ENCODE results near the gene COPB2. TPM values are rescaled to one million over a fixed set of nuclear protein-coding genes. Genes with fewer than 3 reads are reported as not detected.

The COPB2 gene
- total RNA-seq, 4 donors from 2014 or later = 69.7 to 103 (median 87.2) TPM

- no peaks in the 10 kb centered on the region for H3K36me3 ChIP-seq
- no peak for DNase-seq
Measured at GRCh38 chr3:139309880-139310279, 79.6 kb downstream of the COPB2 start.

GRCh38 chr3:139309061-139309591, 80.3 kb downstream of the COPB2 start:
- Histone ChIP-seq H3K27me3 (no peaks in the 10 kb centered on the region), H3K9me3 (no peaks in the 10 kb centered on the region), H3K36me3 (no peaks in the 10 kb centered on the region), H3K4me1 (no peaks in the 10 kb centered on the region), H3K27ac (no peak overlapping the region), H3K4me3 (no peak overlapping the region)
- TF ChIP-seq POLR2A (IDR thresholded peaks at IDR 0.05) = no peak
- TF ChIP-seq CTCF (IDR thresholded peaks at IDR 0.05) = no peak
- DNase-seq = no peak

More at GRCh38 chr3:139309880-139310279, 79.6 kb downstream of the COPB2 start:
- Histone ChIP-seq H3K4me3 (no peak overlapping the region), H3K4me1 (no peaks in the 10 kb centered on the region), H3K27ac (no peak overlapping the region), H3K9me3 (no peaks in the 10 kb centered on the region), H3K27me3 (no peaks in the 10 kb centered on the region)
- TF ChIP-seq POLR2A (IDR thresholded peaks at IDR 0.05) (no peak), CTCF (IDR thresholded peaks at IDR 0.05) (no peak)

GRCh38 chr3:139308560-139308959, 80.9 kb downstream of the COPB2 start:
- Histone ChIP-seq H3K36me3 (no peaks in the 10 kb centered on the region), H3K27me3 (no peaks in the 10 kb centered on the region), H3K4me1 (no peaks in the 10 kb centered on the region), H3K9me3 (no peaks in the 10 kb centered on the region), H3K27ac (no peak overlapping the region), H3K4me3 (no peak overlapping the region)
- TF ChIP-seq POLR2A (IDR thresholded peaks at IDR 0.05) (no peak), CTCF (IDR thresholded peaks at IDR 0.05) (no peak)
- DNase-seq = no peak

- Histone ChIP-seq H3K27ac (no peak overlapping the region), H3K27me3 (no peaks in the 10 kb centered on the region), H3K4me1 (no peaks in the 10 kb centered on the region), H3K9me3 (no peaks in the 10 kb centered on the region), H3K36me3 (no peaks in the 10 kb centered on the region), H3K4me3 (no peak overlapping the region)
- no peak for DNase-seq
- no peak for TF ChIP-seq POLR2A (IDR thresholded peaks at IDR 0.05)
- no peak for TF ChIP-seq CTCF (IDR thresholded peaks at IDR 0.05)
Measured at GRCh38 chr3:139307601-139308555, 81.6 kb downstream of the COPB2 start.

Small RNA genes lying within 50 kb of the gene (small RNA-seq; reads per million reads assigned to genes)
- gene RF00026 = 0 reads per million in 2 donors

Other genes starting within 250 kb of the COPB2 start
- gene MRPS22, start 45.6 kb downstream of the COPB2 start, total RNA-seq = 10 to 100 TPM; 38.7 to 72.3 (median 45.9) TPM
- gene RBP2, start 86.9 kb upstream of the COPB2 start, total RNA-seq = 1,000 to 10,000 TPM in 2 of 4 donors, 100 to 1,000 TPM in 2; 315 to 3,455 (median 1,233) TPM
- gene RBP1, start 150.1 kb upstream of the COPB2 start, total RNA-seq = 10 to 100 TPM in 1 of 4 donors, 1 to 10 TPM in 2, not detected in 1; 4.7 to 14.9 (median 4.9) TPM